ENCODE results near the gene API5. TPM values are rescaled to one million over a fixed set of nuclear protein-coding genes. Genes with fewer than 3 reads are reported as not detected.

API5 gene
- total RNA-seq = 101 TPM

DNA sequence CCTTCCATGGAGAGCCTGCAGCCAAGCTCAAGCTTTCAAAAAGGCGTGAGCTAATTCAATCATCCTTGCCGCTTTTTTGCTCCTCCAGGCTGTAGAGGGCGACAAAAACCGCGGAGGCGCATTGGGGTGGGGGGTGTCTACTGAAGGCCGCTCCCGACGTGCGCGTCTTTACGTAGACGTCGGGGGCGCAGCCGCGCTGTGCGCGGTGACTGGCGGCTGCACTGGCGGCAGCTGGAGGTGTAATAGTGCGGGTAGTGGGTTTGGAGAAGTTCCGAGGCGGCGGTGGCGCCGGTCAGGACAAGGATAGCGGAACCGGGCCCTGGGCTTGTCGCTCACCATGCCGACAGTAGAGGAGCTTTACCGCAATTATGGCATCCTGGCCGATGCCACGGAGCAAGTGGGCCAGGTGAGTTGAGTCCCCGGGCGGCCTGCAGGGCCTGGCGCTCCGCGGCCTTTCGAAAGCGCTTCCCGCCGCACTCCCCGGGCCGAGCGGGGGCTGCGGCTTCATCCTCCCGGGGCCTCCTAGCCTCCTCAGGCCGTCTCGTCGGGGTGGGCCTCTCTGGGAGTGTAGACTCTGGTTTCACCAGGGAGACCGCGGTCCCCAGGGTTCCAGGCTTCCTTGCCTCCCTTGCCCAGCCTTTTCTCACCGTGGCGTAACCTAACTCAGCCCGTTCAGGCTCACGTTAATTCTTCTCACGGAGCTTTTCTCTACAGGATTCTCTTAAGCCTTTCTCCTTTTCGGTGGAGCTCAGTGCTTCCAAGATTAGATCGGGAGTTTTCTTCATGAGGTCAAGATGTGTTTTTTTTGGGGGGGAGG is at the start of gene API5:
Gene API5 (plus strand): TSS at position 206 of the 817 bp plus-strand sequence. CDS start 132 bp downstream, at position 338.

DNA sequence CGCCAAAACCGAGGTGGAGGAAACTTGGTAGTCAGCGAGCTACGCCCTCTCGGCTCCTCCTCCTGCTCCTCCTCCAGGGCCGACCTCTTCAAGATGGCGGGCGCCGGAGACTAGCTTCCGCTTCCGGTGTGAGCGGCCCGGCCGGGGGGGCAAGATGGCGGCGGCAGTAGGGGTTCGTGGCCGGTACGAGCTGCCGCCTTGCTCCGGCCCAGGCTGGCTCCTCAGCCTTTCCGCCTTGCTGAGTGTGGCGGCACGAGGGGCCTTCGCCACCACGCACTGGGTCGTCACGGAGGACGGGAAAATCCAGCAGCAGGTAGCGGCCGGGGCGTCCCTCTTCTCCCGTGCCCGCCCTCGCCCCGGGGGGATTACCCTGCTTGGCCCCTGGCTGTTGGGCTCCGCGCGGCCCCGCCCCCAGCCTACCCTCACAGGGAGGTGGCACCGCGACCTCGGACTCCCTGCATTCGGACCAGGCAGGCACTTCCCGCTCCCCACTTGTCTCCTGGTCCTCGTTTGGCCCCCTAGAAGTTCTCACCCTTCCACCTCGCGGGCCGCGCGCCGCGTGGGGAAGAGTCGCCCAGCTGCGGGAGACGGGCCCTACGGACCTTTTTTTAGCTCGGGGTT is 47.1 kb downstream of the API5 start, which contains the start of gene TTC17:
Gene TTC17 (plus strand): TSS at position 120 of the 621 bp plus-strand sequence. CDS start 35 bp downstream, at position 155.

Small RNA genes lying within 50 kb of the gene (small RNA-seq; reads per million reads assigned to genes)
- not detected for gene RF00019

Other genes with a start within 250 kb of the API5 start
- gene TTC17, start 46.9 kb downstream of the API5 start, total RNA-seq = 105 TPM